Activated CD4-positive, alpha-beta T cell treated with anti-CD3 and anti-CD28 coated beads for 24 hours (primary cell): ENCODE measurements around the gene FTHL17.
A peak's percentile ranks its signal among the peaks of the same experiment; 100 is the strongest.

ENCODE experiments used
- DNase-seq, 2 donors: peaks; one replicate each; pipeline ENCODE4 v3.0.0-alpha.2; 2020; ENCODE audit warnings: low read depth in 2 of 2

Gene FTHL17

GRCh38 chrX:31038575-31039326, 33.1 kb downstream of the FTHL17 start:
- peak in 1 of 2 donors; percentile 2 for DNase-seq

GRCh38 chrX:31036895-31037294, 34.9 kb downstream of the FTHL17 start:
- no peak for DNase-seq

- DNase-seq, result no peak
Measured at GRCh38 chrX:31027351-31027750, 44.5 kb downstream of the FTHL17 start.

- DNase-seq, result no peak
Measured at GRCh38 chrX:31024866-31025265, 47.0 kb downstream of the FTHL17 start.

- DNase-seq, result no peak
Measured at GRCh38 chrX:31021537-31021936, 50.3 kb downstream of the FTHL17 start.
